Gastrocnemius medialis (tissue), 4 donors: ENCODE measurements around the gene MINDY4B.

Experiments used
- POLR2A ChIP-seq, 2 donors: fragments of 450-650 bp; IDR thresholded peaks; one replicate each; pipeline ENCODE4 v1.6.1; 2017; ENCODE audit warnings: antibody characterized with exemption in 2 of 2, mild to moderate bottlenecking in 2 of 2, moderate library complexity in 2 of 2
- TF ChIP-seq, protein P1 (sequence below), 5 experiments: fragments of 450-650 bp in 3 of 5; fragments of 200-600 bp in 2 of 5; sonication (generic) in 2 of 5; IDR thresholded peaks in 4 of 5; conservative IDR thresholded peaks in 1 of 5; 1 replicate in 4 of 5; 2 replicates in 1 of 5; pipeline ENCODE4 v1.5.1; 2016 to 2019; ENCODE audit warnings: antibody characterized with exemption in 5 of 5, mild to moderate bottlenecking in 3 of 5, moderate library complexity in 3 of 5

GRCh38 chr3:150912501-150912900, 7.3 kb upstream of the MINDY4B start:
- TF ChIP-seq, protein P1, sequence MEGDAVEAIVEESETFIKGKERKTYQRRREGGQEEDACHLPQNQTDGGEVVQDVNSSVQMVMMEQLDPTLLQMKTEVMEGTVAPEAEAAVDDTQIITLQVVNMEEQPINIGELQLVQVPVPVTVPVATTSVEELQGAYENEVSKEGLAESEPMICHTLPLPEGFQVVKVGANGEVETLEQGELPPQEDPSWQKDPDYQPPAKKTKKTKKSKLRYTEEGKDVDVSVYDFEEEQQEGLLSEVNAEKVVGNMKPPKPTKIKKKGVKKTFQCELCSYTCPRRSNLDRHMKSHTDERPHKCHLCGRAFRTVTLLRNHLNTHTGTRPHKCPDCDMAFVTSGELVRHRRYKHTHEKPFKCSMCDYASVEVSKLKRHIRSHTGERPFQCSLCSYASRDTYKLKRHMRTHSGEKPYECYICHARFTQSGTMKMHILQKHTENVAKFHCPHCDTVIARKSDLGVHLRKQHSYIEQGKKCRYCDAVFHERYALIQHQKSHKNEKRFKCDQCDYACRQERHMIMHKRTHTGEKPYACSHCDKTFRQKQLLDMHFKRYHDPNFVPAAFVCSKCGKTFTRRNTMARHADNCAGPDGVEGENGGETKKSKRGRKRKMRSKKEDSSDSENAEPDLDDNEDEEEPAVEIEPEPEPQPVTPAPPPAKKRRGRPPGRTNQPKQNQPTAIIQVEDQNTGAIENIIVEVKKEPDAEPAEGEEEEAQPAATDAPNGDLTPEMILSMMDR (IDR thresholded peaks at IDR 0.05 in 4 of 5, conservative IDR thresholded peaks at IDR 0.05 in 1 of 5) = no peak
- TF ChIP-seq POLR2A (IDR thresholded peaks at IDR 0.05) = no peak
